T-helper 9 cell (primary cell): ENCODE results near the gene SLC9A5.

Experiments used
- DNase-seq: peaks from one replicate; pipeline ENCODE4 v3.0.0-alpha.2; 2020

SLC9A5 gene

DNA sequence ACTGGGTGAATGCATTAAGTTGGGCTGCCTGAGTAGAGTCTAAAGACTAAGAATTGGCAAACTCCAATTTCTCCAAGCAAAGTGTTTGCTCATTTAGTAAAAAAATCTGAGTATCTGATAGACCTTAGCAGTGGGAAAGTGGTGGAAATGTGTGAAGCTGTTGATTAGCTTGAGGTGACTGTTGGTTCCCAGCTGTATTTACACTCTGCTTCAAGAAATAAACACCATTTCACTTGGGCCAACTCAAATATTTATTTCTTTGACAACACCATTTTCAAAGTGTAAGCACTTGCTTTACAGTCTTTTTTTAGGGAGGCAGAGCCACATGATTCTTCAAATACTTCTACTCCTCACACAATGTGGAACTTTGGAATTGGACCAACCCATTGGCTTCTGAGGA lies 69.1 kb downstream of the SLC9A5 start:
- DNase-seq, result no peak
